Gastroesophageal sphincter (tissue), 4 donors: ENCODE data around the gene GLTP. TPM values are rescaled to one million over a fixed set of nuclear protein-coding genes. Genes with fewer than 3 reads are reported as not detected.
"Not testable (repeated sequence)": the region's sequence is repeated elsewhere in the genome, so short reads cannot be mapped to it uniquely, and the experiment has no call there.

Source experiments
- ATAC-seq: fragments of 150-250 bp; one replicate; pipeline ENCODE4 v1.9.1; 2016; ENCODE audit warnings: mild to moderate bottlenecking, moderate library complexity
- H3K27ac ChIP-seq, 4 donors: fragments of 200-600 bp; sonication (generic) in 3 of 4; 1 replicate in 3 of 4; 2 replicates in 1 of 4; pipeline ENCODE4 v1.5.1; 2016 to 2019
- H3K27me3 ChIP-seq: fragments of 200-600 bp; sonication (generic); one replicate; pipeline ENCODE4 v1.5.1; 2019
- H3K36me3 ChIP-seq, 2 donors: fragments of 200-600 bp; sonication (generic); one replicate each; pipeline ENCODE4 v1.5.1; 2019; ENCODE audit warnings: control low read depth in 1 of 2
- H3K4me1 ChIP-seq, 3 donors: fragments of 200-600 bp; sonication (generic); 1 replicate in 2 of 3; 2 replicates in 1 of 3; pipeline ENCODE4 v1.5.1; 2016 to 2019; ENCODE audit warnings: control low read depth in 2 of 3
- H3K4me3 ChIP-seq, 2 donors: fragments of 200-600 bp; sonication (generic); one replicate each; pipeline ENCODE4 v1.5.1; 2019; ENCODE audit warnings: mild to moderate bottlenecking in 1 of 2, moderate library complexity in 1 of 2
- H3K9me3 ChIP-seq, 3 donors: fragments of 200-600 bp; sonication (generic); one replicate each; pipeline ENCODE4 v1.5.1; 2017 to 2019; ENCODE audit warnings: control low read depth in 2 of 3
- EP300 ChIP-seq: sonication (generic); formaldehyde crosslinking; IDR thresholded peaks from one replicate; pipeline ENCODE4 v1.6.1; 2017; ENCODE audit warnings: antibody characterized with exemption, mild to moderate bottlenecking
- POLR2A ChIP-seq, 2 donors: fragments of 450-650 bp; IDR thresholded peaks; one replicate each; pipeline ENCODE4 v1.6.1; 2017; ENCODE audit warnings: antibody characterized with exemption in 2 of 2, mild to moderate bottlenecking in 2 of 2, moderate library complexity in 1 of 2
- POLR2AphosphoS5 ChIP-seq: sonication (generic); formaldehyde crosslinking; IDR thresholded peaks from one replicate; pipeline ENCODE4 v1.6.1; 2017; ENCODE audit warnings: antibody characterized with exemption
- WGBS, 2 donors: methylation state at CpG; one replicate each; pipeline ENCODE4 v1.1.5; 2018; ENCODE audit warnings: low coverage in 1 of 2; 5-methylcytosine and 5-hydroxymethylcytosine counted together
- total RNA-seq, 4 donors: library from RNA; depleted of rRNA; stranded (reverse); fragments of >200 nt; gene quantifications; one replicate each; pipeline ENCODE4 v1.1.0, GENCODE V29; 2016
- TF ChIP-seq, protein P1 (sequence below), 4 experiments: fragments of 200-600 bp in 2 of 4; fragments of 450-650 bp in 2 of 4; sonication (generic) in 1 of 4; IDR thresholded peaks; one replicate each; pipeline ENCODE4 v1.5.1; 2017 to 2019; ENCODE audit warnings: antibody characterized with exemption in 4 of 4, mild to moderate bottlenecking in 2 of 4, moderate library complexity in 2 of 4

Gene GLTP
- total RNA-seq, 4 donors from 2014 or later, result 35.2 to 70.3 (median 51.8) TPM

DNA sequence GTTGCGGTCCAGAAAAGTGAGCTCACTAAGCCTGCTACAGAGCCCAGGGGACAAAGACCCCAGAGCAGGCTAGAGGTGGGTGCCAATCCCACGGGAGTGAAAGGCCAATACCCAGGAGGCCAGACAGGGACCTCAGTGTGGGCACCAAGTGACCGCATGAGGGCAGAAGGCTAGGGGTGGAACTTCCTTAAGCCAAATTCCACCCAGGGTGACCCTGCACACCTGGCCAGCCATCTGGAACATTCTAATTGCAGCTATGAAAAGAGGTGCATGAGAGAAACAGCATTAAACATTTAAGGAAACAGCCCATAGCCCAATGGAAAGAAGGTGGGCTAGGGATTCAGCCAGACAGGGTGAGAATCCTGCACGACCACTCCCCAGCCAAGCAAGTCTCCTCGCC lies 19.4 kb downstream of the GLTP start:
- Histone ChIP-seq H3K9me3 (no peaks in the 10 kb centered on the region), H3K27me3 (no peaks in the 10 kb centered on the region), H3K4me1 (peaks cover 0 to 17% (median 8%) of the 10 kb centered on the region in 3 donors), H3K36me3 (peaks cover 0 to 44% of the 10 kb centered on the region in 2 donors), H3K4me3 (no peak overlapping the region), H3K27ac (no peak overlapping the region)
- TF ChIP-seq EP300, result no peak
- no peak for TF ChIP-seq POLR2AphosphoS5
- TF ChIP-seq POLR2A (IDR thresholded peaks at IDR 0.05), result no peak
- TF ChIP-seq, protein P1, sequence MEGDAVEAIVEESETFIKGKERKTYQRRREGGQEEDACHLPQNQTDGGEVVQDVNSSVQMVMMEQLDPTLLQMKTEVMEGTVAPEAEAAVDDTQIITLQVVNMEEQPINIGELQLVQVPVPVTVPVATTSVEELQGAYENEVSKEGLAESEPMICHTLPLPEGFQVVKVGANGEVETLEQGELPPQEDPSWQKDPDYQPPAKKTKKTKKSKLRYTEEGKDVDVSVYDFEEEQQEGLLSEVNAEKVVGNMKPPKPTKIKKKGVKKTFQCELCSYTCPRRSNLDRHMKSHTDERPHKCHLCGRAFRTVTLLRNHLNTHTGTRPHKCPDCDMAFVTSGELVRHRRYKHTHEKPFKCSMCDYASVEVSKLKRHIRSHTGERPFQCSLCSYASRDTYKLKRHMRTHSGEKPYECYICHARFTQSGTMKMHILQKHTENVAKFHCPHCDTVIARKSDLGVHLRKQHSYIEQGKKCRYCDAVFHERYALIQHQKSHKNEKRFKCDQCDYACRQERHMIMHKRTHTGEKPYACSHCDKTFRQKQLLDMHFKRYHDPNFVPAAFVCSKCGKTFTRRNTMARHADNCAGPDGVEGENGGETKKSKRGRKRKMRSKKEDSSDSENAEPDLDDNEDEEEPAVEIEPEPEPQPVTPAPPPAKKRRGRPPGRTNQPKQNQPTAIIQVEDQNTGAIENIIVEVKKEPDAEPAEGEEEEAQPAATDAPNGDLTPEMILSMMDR (IDR thresholded peaks at IDR 0.05), result no peak
- no peak for ATAC-seq
- 92 to 93% methylated on average over 2 to 5 of the region's 5 CpGs for WGBS, 2 donors

DNA sequence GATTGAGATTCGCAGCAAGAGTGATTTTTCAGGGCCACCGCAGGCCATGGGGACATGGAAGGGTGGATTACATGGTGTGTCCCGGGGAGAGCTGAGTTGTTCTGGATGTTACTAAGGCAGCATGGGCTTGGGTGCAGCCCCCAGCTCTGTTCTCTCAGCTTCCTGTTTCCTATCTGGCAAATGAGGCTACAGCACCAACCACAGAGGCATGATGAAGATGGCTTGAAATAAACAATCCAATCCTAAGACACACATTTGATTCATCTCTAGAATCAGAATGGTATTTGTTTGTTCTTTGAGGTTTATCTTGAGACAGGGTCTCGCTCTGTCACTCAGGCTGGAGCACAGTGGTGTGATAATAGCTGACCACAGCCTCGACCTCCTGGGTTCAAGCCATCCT lies 21.6 kb downstream of the GLTP start:
- H3K4me3 ChIP-seq, result no peak overlapping the region
- no peak overlapping the region for H3K27ac ChIP-seq
- 63 to 94% methylated on average over 2 to 3 of the region's 5 CpGs for WGBS, 2 donors
- no peaks in the 10 kb centered on the region for H3K9me3 ChIP-seq
- H3K4me1 ChIP-seq, result peaks cover 0 to 3% (median 0%) of the 10 kb centered on the region in 3 donors
- ATAC-seq, result no peak
- H3K36me3 ChIP-seq, result peaks cover 0 to 66% of the 10 kb centered on the region in 2 donors
- no peaks in the 10 kb centered on the region for H3K27me3 ChIP-seq
- no peak for TF ChIP-seq POLR2A (IDR thresholded peaks at IDR 0.05)
- no peak for TF ChIP-seq POLR2AphosphoS5
- no peak for TF ChIP-seq EP300
- TF ChIP-seq, protein P1 (IDR thresholded peaks at IDR 0.05), result no peak

DNA sequence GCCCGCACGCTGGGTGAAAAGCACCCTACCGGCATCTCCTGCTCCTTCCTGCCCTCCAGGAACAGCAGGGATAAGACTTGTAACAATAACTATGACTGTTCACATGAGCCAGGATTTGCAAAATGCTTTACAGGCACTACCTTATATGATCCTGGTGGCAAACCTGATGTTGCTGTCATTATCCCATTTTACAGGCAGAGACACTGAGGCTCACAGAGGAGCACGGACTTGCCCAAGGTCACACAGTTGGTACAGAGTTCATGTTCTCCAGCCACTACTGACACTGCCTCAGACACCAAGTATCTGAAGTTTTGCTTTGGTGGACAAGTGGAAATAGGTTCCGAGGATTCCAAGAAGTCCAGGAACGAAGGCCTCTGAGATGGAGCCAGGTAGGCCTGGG lies 22.6 kb downstream of the GLTP start:
- Histone ChIP-seq H3K9me3 (no peaks in the 10 kb centered on the region), H3K27ac (no peak overlapping the region), H3K4me3 (no peak overlapping the region), H3K27me3 (no peaks in the 10 kb centered on the region), H3K36me3 (peaks cover 0 to 74% of the 10 kb centered on the region in 2 donors), H3K4me1 (no peaks in the 10 kb centered on the region)
- WGBS, 2 donors, result no CpG with 5 or more reads among the region's 6 CpGs
- TF ChIP-seq POLR2AphosphoS5 (no peak), POLR2A (IDR thresholded peaks at IDR 0.05) (no peak), EP300 (no peak)
- TF ChIP-seq, protein P1 (IDR thresholded peaks at IDR 0.05), result no peak
- ATAC-seq, result no peak

DNA sequence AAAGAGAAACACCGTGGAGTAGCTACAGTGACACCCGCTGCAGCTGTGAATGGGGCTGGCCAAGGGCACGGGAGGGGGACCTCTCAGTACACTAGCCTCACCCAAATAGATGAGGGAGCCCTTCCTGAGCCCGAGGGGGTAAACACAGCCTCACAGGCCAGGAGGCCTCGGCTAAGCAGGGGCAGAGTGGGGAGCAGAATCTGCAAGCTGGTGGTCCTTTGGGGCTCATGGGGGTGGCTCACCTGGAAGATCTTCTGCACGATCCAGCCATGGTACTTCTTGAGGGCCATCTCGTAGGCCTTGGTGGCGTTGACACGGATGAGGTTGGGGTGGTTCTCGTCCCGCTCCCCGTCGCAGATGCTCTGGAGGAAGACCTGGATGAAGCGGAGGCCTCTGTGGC lies 25.0 kb downstream of the GLTP start:
- WGBS, 2 donors, result 100% methylated on average over 1 of the region's 14 CpGs; no CpG with 5 or more reads in 1 of the 2 donors
- no peak for TF ChIP-seq POLR2AphosphoS5
- TF ChIP-seq, protein P1 (IDR thresholded peaks at IDR 0.05), result no peak
- no peak for TF ChIP-seq EP300
- no peak for TF ChIP-seq POLR2A (IDR thresholded peaks at IDR 0.05)
- H3K36me3 ChIP-seq, result peaks cover 0 to 79% of the 10 kb centered on the region in 2 donors
- ATAC-seq, result no peak
- no peak overlapping the region for H3K27ac ChIP-seq
- no peaks in the 10 kb centered on the region for H3K27me3 ChIP-seq
- H3K4me3 ChIP-seq, result no peak overlapping the region
- no peaks in the 10 kb centered on the region for H3K9me3 ChIP-seq
- no peaks in the 10 kb centered on the region for H3K4me1 ChIP-seq

DNA sequence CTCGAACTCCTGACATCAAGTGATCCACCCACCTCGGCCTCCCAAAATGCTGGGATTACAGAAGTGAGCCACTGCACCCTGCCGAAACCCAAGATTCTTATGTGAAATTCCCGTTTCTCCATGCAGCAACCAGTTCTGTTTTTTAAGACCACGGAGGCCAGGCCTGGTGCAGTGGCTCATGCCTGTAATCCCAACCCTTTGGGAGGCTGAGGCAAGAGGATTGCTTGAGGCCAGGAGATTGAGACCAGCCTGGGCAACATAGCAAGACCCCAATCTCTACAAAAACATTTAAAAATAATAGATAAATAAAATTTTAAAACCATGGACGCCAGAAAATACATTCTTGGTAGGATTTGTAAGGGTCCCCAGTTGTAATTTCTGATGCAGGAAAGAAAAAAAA lies 29.8 kb downstream of the GLTP start:
- H3K27ac ChIP-seq, ATAC-seq, H3K4me3 ChIP-seq, H3K9me3 ChIP-seq, H3K27me3 ChIP-seq, H3K4me1 ChIP-seq: not testable (repeated sequence)
- H3K36me3 ChIP-seq, result peaks cover 0 to 47% of the 10 kb centered on the region in 2 donors
- WGBS, 2 donors, result 75 to 81% methylated on average over 1 to 3 of the region's 6 CpGs
